ENCODE measurements around the gene RUVBL2.
A peak's percentile ranks its signal among the peaks of the same experiment; 100 is the strongest.

The RUVBL2 gene

GRCh38 chr19:48989701-48990291, 3.9 kb upstream of the RUVBL2 start:
- H3K9me3 ChIP-seq (ENCODE audit: insufficient read depth, low read length) = no peaks in the 10 kb centered on the region
- H3K4me3 ChIP-seq (ENCODE audit: low read length) = no peak overlapping the region
- H3K79me2 ChIP-seq (ENCODE audit: low read length) = peaks cover 32% of the 10 kb centered on the region
- H3K27ac ChIP-seq (ENCODE audit: low read length) = no peak overlapping the region
- TF ChIP-seq EZH2phosphoT487 (IDR thresholded peaks at IDR 0.05; ENCODE audit: low read depth) = no peak
- H3K4me2 ChIP-seq (ENCODE audit: low read length) = no peak overlapping the region
- peaks cover 27% of the 10 kb centered on the region for H3K36me3 ChIP-seq (replicated peaks; ENCODE audit: low read depth, low read length)
- H3K27me3 ChIP-seq (ENCODE audit: low read depth, low read length) = no peaks in the 10 kb centered on the region
- no peak overlapping the region for H3K9ac ChIP-seq (ENCODE audit: low read length)
- H2AFZ ChIP-seq (ENCODE audit: low read depth, low read length) = no peak overlapping the region
- peaks cover 12% of the 10 kb centered on the region for H3K4me1 ChIP-seq (ENCODE audit: low read length)
- H4K20me1 ChIP-seq (ENCODE audit: insufficient read depth, low read length) = peaks cover 6% of the 10 kb centered on the region; the same call in 1 of the 2 replicates

GRCh38 chr19:48990400-48990799, 3.3 kb upstream of the RUVBL2 start:
- TF ChIP-seq EZH2phosphoT487 (IDR thresholded peaks at IDR 0.05; ENCODE audit: low read depth) = no peak
- no peak for TF ChIP-seq CTCF (IDR thresholded peaks at IDR 0.05; ENCODE audit: low read depth, low read length)
- H3K27me3 ChIP-seq (ENCODE audit: low read depth, low read length) = no peaks in the 10 kb centered on the region
- H3K4me2 ChIP-seq (ENCODE audit: low read length) = no peak overlapping the region
- no peak overlapping the region for H3K9ac ChIP-seq (ENCODE audit: low read length)
- no peak overlapping the region for H2AFZ ChIP-seq (ENCODE audit: low read depth, low read length)
- peaks cover 6% of the 10 kb centered on the region; the same call in 1 of the 2 replicates for H4K20me1 ChIP-seq (ENCODE audit: insufficient read depth, low read length)
- H3K4me1 ChIP-seq (ENCODE audit: low read length) = peaks cover 16% of the 10 kb centered on the region
- no peak overlapping the region for H3K27ac ChIP-seq (ENCODE audit: low read length)
- H3K4me3 ChIP-seq (ENCODE audit: low read length) = no peak overlapping the region
- peaks cover 38% of the 10 kb centered on the region for H3K79me2 ChIP-seq (ENCODE audit: low read length)
- no peaks in the 10 kb centered on the region for H3K9me3 ChIP-seq (ENCODE audit: insufficient read depth, low read length)
- peaks cover 24% of the 10 kb centered on the region for H3K36me3 ChIP-seq (replicated peaks; ENCODE audit: low read depth, low read length)

- no peak overlapping the region for H2AFZ ChIP-seq (ENCODE audit: low read depth, low read length)
- no peaks in the 10 kb centered on the region for H3K27me3 ChIP-seq (ENCODE audit: low read depth, low read length)
- H3K9me3 ChIP-seq (ENCODE audit: insufficient read depth, low read length) = no peaks in the 10 kb centered on the region
- peaks cover 6% of the 10 kb centered on the region; the same call in 1 of the 2 replicates for H4K20me1 ChIP-seq (ENCODE audit: insufficient read depth, low read length)
- peaks cover 16% of the 10 kb centered on the region for H3K4me1 ChIP-seq (ENCODE audit: low read length)
- peaks cover 45% of the 10 kb centered on the region for H3K79me2 ChIP-seq (ENCODE audit: low read length)
- no peak overlapping the region for H3K4me2 ChIP-seq (ENCODE audit: low read length)
- H3K27ac ChIP-seq (ENCODE audit: low read length) = no peak overlapping the region
- H3K9ac ChIP-seq (ENCODE audit: low read length) = no peak overlapping the region
- H3K4me3 ChIP-seq (ENCODE audit: low read length) = no peak overlapping the region
- TF ChIP-seq CTCF (IDR thresholded peaks at IDR 0.05; ENCODE audit: low read depth, low read length) (no peak), EZH2phosphoT487 (IDR thresholded peaks at IDR 0.05; ENCODE audit: low read depth) (no peak)
- H3K36me3 ChIP-seq (replicated peaks; ENCODE audit: low read depth, low read length) = peaks cover 18% of the 10 kb centered on the region
Measured at GRCh38 chr19:48991011-48991609, 2.6 kb upstream of the RUVBL2 start.

- H3K27ac ChIP-seq (ENCODE audit: low read length) = peak overlapping the region; percentile 43
Measured at GRCh38 chr19:48991873-48992580, 1.7 kb upstream of the RUVBL2 start.

More at GRCh38 chr19:48991873-48992580, 1.7 kb upstream of the RUVBL2 start:
- Histone ChIP-seq H3K4me1 (ENCODE audit: low read length) (peaks cover 16% of the 10 kb centered on the region), H3K4me3 (ENCODE audit: low read length) (peak overlapping the region; percentile 85), H3K9me3 (ENCODE audit: insufficient read depth, low read length) (no peaks in the 10 kb centered on the region), H3K4me2 (ENCODE audit: low read length) (peak overlapping the region; percentile 93), H3K9ac (ENCODE audit: low read length) (peak overlapping the region; percentile 84), H3K79me2 (ENCODE audit: low read length) (peaks cover 54% of the 10 kb centered on the region), H3K27me3 (ENCODE audit: low read depth, low read length) (no peaks in the 10 kb centered on the region), H2AFZ (ENCODE audit: low read depth, low read length) (no peak overlapping the region), H3K36me3 (replicated peaks; ENCODE audit: low read depth, low read length) (peaks cover 14% of the 10 kb centered on the region), H4K20me1 (ENCODE audit: insufficient read depth, low read length) (peaks cover 6% of the 10 kb centered on the region; the same call in 1 of the 2 replicates)
- no peak for TF ChIP-seq CTCF (IDR thresholded peaks at IDR 0.05; ENCODE audit: low read depth, low read length)
- TF ChIP-seq EZH2phosphoT487 (IDR thresholded peaks at IDR 0.05; ENCODE audit: low read depth) = no peak
